HCT116 (cell line): ENCODE data around the gene C1orf52. TPM values are rescaled to one million over a fixed set of nuclear protein-coding genes. Genes with fewer than 3 reads are reported as not detected.
A peak's percentile ranks its signal among the peaks of the same experiment; 100 is the strongest.

Source experiments
- ATAC-seq: fragments of 200-7000 bp; cut with Tn5 transposase; 2 replicates; pipeline ENCODE4 v1.9.1; 2020; ENCODE audit warnings: mild to moderate bottlenecking, moderate library complexity
- BruUV-seq: library from RNA; stranded (reverse); fragments of 400-500 nt; replicated peaks from 2 replicates; lab custom pipeline; 2021; lab: Mats Ljungman, UMichigan
- CTCF ChIA-PET: fragments of 300-600 bp; sonication (Branson Sonifier 250); formaldehyde crosslinking; loops from one replicate; lab custom pipeline; 2021; ENCODE audit warnings: antibody characterized with exemption; lab: Charles Lee
- POLR2A ChIA-PET: fragments of 300-600, 350-600 bp; sonication (Branson Sonifier 250); formaldehyde crosslinking; loops from one replicate; lab custom pipeline; 2021; ENCODE audit warnings: antibody characterized with exemption; lab: Charles Lee
- RAD21 ChIA-PET, 2 experiments: fragments of 300-600 bp; sonication (Branson Sonifier 250); formaldehyde crosslinking; loops; one replicate each; lab custom pipeline; 2023; ENCODE audit warnings: low total read pairs in 2 of 2; ENCODE audit not compliant: uncharacterized antibody in 2 of 2, unreplicated experiment in 2 of 2, low non-redundant PET in 1 of 2; lab: Charles Lee
- DNase-seq: peaks from one replicate; pipeline ENCODE4 v3.0.0-alpha.2; 2010; ENCODE audit warnings: low read depth, low spot score
- H2AFZ ChIP-seq: fragments of 200-600 bp; shearing (Covaris generic), sonication (generic); 2 replicates; pipeline ENCODE4 v1.6.1; 2017; ENCODE audit warnings: low read depth, mixed run types, mixed read lengths, antibody characterized with exemption, low read length; ENCODE audit not compliant: poor library complexity, severe bottlenecking
- H3K27ac ChIP-seq: 2 replicates; pipeline ENCODE4 v1.5.1; 2012; ENCODE audit warnings: low read depth, low read length
- H3K27me3 ChIP-seq: fragments of 200-600 bp; sonication (generic); 2 replicates; pipeline ENCODE4 v1.6.1; 2016; ENCODE audit warnings: mixed run types, low read length, mixed read lengths; ENCODE audit not compliant: insufficient read depth
- H3K36me3 ChIP-seq, 2 experiments: fragments of 200-500 bp in 1 of 2; fragments of 200-600 bp in 1 of 2; sonication (Bioruptor generic) in 1 of 2; sonication (generic) in 1 of 2; 2 replicates each; pipeline versions ENCODE4 v1.5.1 to v1.6.1; 2014 to 2016; ENCODE audit warnings: low read length in 2 of 2, inconsistent platforms in 1 of 2, mixed read lengths in 1 of 2, mixed run types in 1 of 2; ENCODE audit not compliant: insufficient read depth in 2 of 2, control insufficient read depth in 1 of 2
- H3K4me1 ChIP-seq, 2 experiments: fragments of 200-600 bp in 1 of 2; sonication (generic) in 1 of 2; 2 replicates each; pipeline versions ENCODE4 v1.5.1 to v1.6.1; 2012 to 2017; ENCODE audit warnings: low read length in 2 of 2, inconsistent platforms in 1 of 2, mild to moderate bottlenecking in 1 of 2, mixed read lengths in 1 of 2, mixed run types in 1 of 2, moderate library complexity in 1 of 2; ENCODE audit not compliant: insufficient read depth in 2 of 2, control insufficient read depth in 1 of 2
- H3K4me2 ChIP-seq: fragments of 200-600 bp; sonication (generic); 2 replicates; pipeline ENCODE4 v1.6.1; 2017; ENCODE audit warnings: mixed run types, low read length, mixed read lengths
- H3K4me3 ChIP-seq, 2 experiments: fragments of 200-600 bp in 1 of 2; sonication (generic) in 1 of 2; replicated peaks in 1 of 2; 2 replicates each; pipeline ENCODE4 v1.5.1; 2011 to 2016; ENCODE audit warnings: low read length in 2 of 2, control low read depth in 1 of 2, low read depth in 1 of 2, mild to moderate bottlenecking in 1 of 2, mixed read lengths in 1 of 2, mixed run types in 1 of 2
- H3K79me2 ChIP-seq: fragments of 200-600 bp; sonication (generic); 2 replicates; pipeline ENCODE4 v1.6.1; 2017; ENCODE audit warnings: mild to moderate bottlenecking, mixed run types, low read length, moderate library complexity, mixed read lengths; ENCODE audit not compliant: insufficient read depth
- H3K9ac ChIP-seq: fragments of 200-600 bp; sonication (generic); 2 replicates; pipeline ENCODE4 v1.6.1; 2016; ENCODE audit warnings: low read length, mixed read lengths
- H3K9me2 ChIP-seq: fragments of 200-600 bp; sonication (generic), shearing (Covaris generic); 2 replicates; pipeline ENCODE4 v1.6.1; 2017; ENCODE audit warnings: mixed run types, mild to moderate bottlenecking, moderate library complexity; ENCODE audit not compliant: insufficient read depth
- H3K9me3 ChIP-seq, 2 experiments: fragments of 200-500 bp in 1 of 2; fragments of 200-600 bp in 1 of 2; sonication (Bioruptor generic) in 1 of 2; sonication (generic) in 1 of 2; 2 replicates each; pipeline ENCODE4 v1.6.1; 2014 to 2017; ENCODE audit warnings: low read length in 2 of 2, mixed read lengths in 2 of 2, inconsistent platforms in 1 of 2, low read depth in 1 of 2, mild to moderate bottlenecking in 1 of 2, mixed run types in 1 of 2, moderate library complexity in 1 of 2; ENCODE audit not compliant: control insufficient read depth in 1 of 2, insufficient read depth in 1 of 2
- H4K20me1 ChIP-seq: fragments of 200-600 bp; sonication (generic), shearing (Covaris generic); 2 replicates; pipeline ENCODE4 v1.6.1; 2017; ENCODE audit warnings: mixed run types, mild to moderate bottlenecking, moderate library complexity; ENCODE audit not compliant: insufficient read depth
- CBX3 ChIP-seq: IDR thresholded peaks from 2 replicates; pipeline ENCODE4 v1.6.1; 2012; ENCODE audit warnings: low read depth
- EGR1 ChIP-seq: IDR thresholded peaks from 2 replicates; pipeline ENCODE4 v1.6.1; 2012; ENCODE audit warnings: low read depth
- EZH2phosphoT487 ChIP-seq: fragments of 200-600 bp; IDR thresholded peaks from 2 replicates; pipeline ENCODE4 v1.6.1; 2018; ENCODE audit warnings: antibody characterized with exemption, borderline replicate concordance
- FOSL1 ChIP-seq: IDR thresholded peaks from 2 replicates; pipeline ENCODE4 v1.6.1; 2012; ENCODE audit warnings: low read depth
- JUND ChIP-seq: IDR thresholded peaks from 2 replicates; pipeline ENCODE4 v1.6.1; 2012
- MAX ChIP-seq: IDR thresholded peaks from 2 replicates; pipeline ENCODE4 v1.6.1; 2012
- POLR2A ChIP-seq: IDR thresholded peaks from 2 replicates; pipeline ENCODE4 v1.7.0; 2011; ENCODE audit warnings: borderline replicate concordance; ENCODE audit not compliant: insufficient read depth, insufficient read length; ENCODE audit errors: extremely low read depth
- RAD21 ChIP-seq: IDR thresholded peaks from 2 replicates; pipeline ENCODE4 v1.6.1; 2012; ENCODE audit warnings: low read depth, mild to moderate bottlenecking
- REST ChIP-seq: IDR thresholded peaks from 2 replicates; pipeline ENCODE4 v1.6.1; 2012; ENCODE audit warnings: low read depth
- SP1 ChIP-seq: IDR thresholded peaks from 2 replicates; pipeline ENCODE4 v1.6.1; 2012; ENCODE audit warnings: low read depth
- SRF ChIP-seq: IDR thresholded peaks from 2 replicates; pipeline ENCODE4 v1.6.1; 2012; ENCODE audit warnings: low read depth
- TCF7L2 ChIP-seq: IDR thresholded peaks from 2 replicates; pipeline ENCODE4 v1.7.0; 2011; ENCODE audit warnings: borderline replicate concordance, inconsistent platforms; ENCODE audit not compliant: insufficient read depth, insufficient read length; ENCODE audit errors: extremely low read depth
- YY1 ChIP-seq: IDR thresholded peaks from 2 replicates; pipeline ENCODE4 v1.6.1; 2011; ENCODE audit warnings: low read length, low read depth, moderate library complexity, mild to moderate bottlenecking; ENCODE audit not compliant: insufficient replicate concordance; ENCODE audit errors: extremely low read depth
- ZBTB33 ChIP-seq: IDR thresholded peaks from 2 replicates; pipeline ENCODE4 v1.6.1; 2011; ENCODE audit warnings: mild to moderate bottlenecking, low read length, moderate library complexity; ENCODE audit not compliant: insufficient replicate concordance; ENCODE audit errors: extremely low read depth
- ZNF274 ChIP-seq: fragments of 200-500 bp; sonication (Bioruptor generic); IDR thresholded peaks from 2 replicates; pipeline ENCODE4 v1.6.1; 2014; ENCODE audit warnings: mild to moderate bottlenecking, low read depth, low read length, inconsistent platforms
- intact Hi-C: fragments of 100-400 bp; cut with micrococcal nuclease; formaldehyde crosslinking; loops from 2 replicates; pipeline ENCODE4 v1.10.0; 2022
- total RNA-seq: library from RNA; stranded (reverse); gene quantifications from one replicate; pipeline ENCODE4 v1.2.1, GENCODE V29; 2021; ENCODE audit not compliant: unreplicated experiment

The C1orf52 gene
- total RNA-seq, 1 experiment from 2014 or later: 23.3 TPM

GRCh38 chr1:85264150-85264549 is 4.7 kb upstream of the C1orf52 start:
- Histone ChIP-seq H3K9me3 (peaks cover 0 to 6% of the 10 kb centered on the region in 2 experiments; a peak in 1 of 4 replicates), H3K79me2 (peaks cover 8% of the 10 kb centered on the region), H4K20me1 (no peaks in the 10 kb centered on the region), H3K9me2 (no peaks in the 10 kb centered on the region), H3K27me3 (no peaks in the 10 kb centered on the region), H3K4me1 (peaks cover 3 to 14% of the 10 kb centered on the region in 2 experiments; a peak in 2 of 4 replicates), H3K4me3 (no peak overlapping the region), H3K27ac (no peak overlapping the region), H3K9ac (no peak overlapping the region), H2AFZ (no peak overlapping the region), H3K4me2 (no peak overlapping the region), H3K36me3 (peaks cover 23 to 27% of the 10 kb centered on the region in 2 experiments)
- POLR2A ChIA-PET: no interaction called here
- intact Hi-C loops: no loop called here
- TF ChIP-seq JUND (0 out of 2 replicates have a peak, but pooled peaks have one; percentile 17), FOSL1 (peak; percentile 73), EZH2phosphoT487 (no peak)
- RAD21 ChIA-PET: no interaction called here
- CTCF ChIA-PET: interaction anchor here (0.7 to 2.5 kb wide), 3 partner anchors 9 to 319 kb away, joined by 4 to 8 read pairs (median 4); partner anchors contain the start of gene BCL10
- ATAC-seq (no peak), DNase-seq (no peak)
- no TSS peak for BruUV-seq

- Histone ChIP-seq H3K79me2 (peaks cover 15% of the 10 kb centered on the region), H4K20me1 (no peaks in the 10 kb centered on the region), H2AFZ (no peak overlapping the region), H3K9ac (no peak overlapping the region), H3K4me1 (peaks cover 7 to 21% of the 10 kb centered on the region in 2 experiments; a peak in 3 of 4 replicates), H3K27me3 (no peaks in the 10 kb centered on the region), H3K9me2 (no peaks in the 10 kb centered on the region), H3K4me3 (no peak overlapping the region), H3K4me2 (no peak overlapping the region), H3K27ac (no peak overlapping the region), H3K9me3 (peaks cover 0 to 6% of the 10 kb centered on the region in 2 experiments; a peak in 1 of 4 replicates), H3K36me3 (peaks cover 17 to 24% of the 10 kb centered on the region in 2 experiments; a peak in 3 of 4 replicates)
- BruUV-seq: no TSS peak
- CTCF ChIA-PET: interaction anchor here (2.5 kb wide), 1 partner anchor 8 kb away, joined by 8 read pairs; no protein-coding TSS in a partner anchor
- intact Hi-C loops: no loop called here
- ATAC-seq: no peak
- RAD21 ChIA-PET: no interaction called here
- DNase-seq: no peak
- POLR2A ChIA-PET: no interaction called here
- TF ChIP-seq YY1: no peak
- no peak for TF ChIP-seq EGR1
- TF ChIP-seq FOSL1: no peak
- no peak for TF ChIP-seq ZNF274
- TF ChIP-seq SRF: no peak
- TF ChIP-seq RAD21: no peak
- no peak for TF ChIP-seq POLR2A
- TF ChIP-seq MAX: no peak
- no peak for TF ChIP-seq ZBTB33
- no peak for TF ChIP-seq CBX3
- TF ChIP-seq TCF7L2: no peak
- no peak for TF ChIP-seq REST
- no peak for TF ChIP-seq EZH2phosphoT487
- no peak for TF ChIP-seq SP1
Observed at GRCh38 chr1:85262985-85263384, 3.5 kb upstream of the C1orf52 start.
